Measurements from ENCODE around the gene MLLT3.
A peak's percentile ranks its signal among the peaks of the same experiment; 100 is the strongest.

GRCh38 chr9:20611691-20612287 lies 10.5 kb downstream of the MLLT3 start:
- 0 out of 2 replicates have a peak, but pooled peaks have one; percentile 7 for TF ChIP-seq CTCF (IDR thresholded peaks at IDR 0.05; ENCODE audit: low read depth, low read length)
- no peak for TF ChIP-seq EZH2phosphoT487 (IDR thresholded peaks at IDR 0.05; ENCODE audit: low read depth)

All from OCI-LY3 (cell line).